ENCODE results near the gene FCGR3A. TPM values are rescaled to one million over a fixed set of nuclear protein-coding genes. Genes with fewer than 3 reads are reported as not detected.
A peak's percentile ranks its signal among the peaks of the same experiment; 100 is the strongest.
"Not testable (repeated sequence)": the region's sequence is repeated elsewhere in the genome, so short reads cannot be mapped to it uniquely, and the experiment has no call there.

The FCGR3A gene
- total RNA-seq, 2 experiments from 2014 or later, result not detected

GRCh38 chr1:161537068-161537669 is 12.4 kb downstream of the FCGR3A start:
- POLR2A ChIA-PET; H4K20me1 ChIP-seq (ENCODE audit: insufficient read depth, low read length); intact Hi-C loops (cut with micrococcal nuclease; ENCODE audit: unreplicated experiment); H3K4me2 ChIP-seq (ENCODE audit: low read length); H3K9me2 ChIP-seq (ENCODE audit: insufficient read depth, low read length); H3K36me3 ChIP-seq (ENCODE audit: insufficient read depth, low read length); H3K4me3 ChIP-seq (ENCODE audit: low read depth, low read length, poor library complexity, severe bottlenecking); BruUV-seq (replicated peaks); H3K79me2 ChIP-seq (ENCODE audit: insufficient read depth, low read depth, low read length); H3K27ac ChIP-seq (ENCODE audit: low read depth, low read length, poor library complexity, severe bottlenecking); DNase-seq (ENCODE audit: low spot score); H2AFZ ChIP-seq (ENCODE audit: low read length); H3K9me3 ChIP-seq (ENCODE audit: low read length); CTCF ChIA-PET (ENCODE audit: unreplicated experiment); H3K4me1 ChIP-seq (ENCODE audit: insufficient read depth, low read length, poor library complexity, severe bottlenecking): not testable (repeated sequence)

- H3K4me2 ChIP-seq (ENCODE audit: low read length); H3K9me3 ChIP-seq (ENCODE audit: low read length); H3K4me1 ChIP-seq (ENCODE audit: insufficient read depth, low read length, poor library complexity, severe bottlenecking); DNase-seq (ENCODE audit: low spot score); CTCF ChIA-PET (ENCODE audit: unreplicated experiment); H3K27ac ChIP-seq (ENCODE audit: low read depth, low read length, poor library complexity, severe bottlenecking); H3K4me3 ChIP-seq (ENCODE audit: low read depth, low read length, poor library complexity, severe bottlenecking); intact Hi-C loops (cut with micrococcal nuclease; ENCODE audit: unreplicated experiment); H3K9me2 ChIP-seq (ENCODE audit: insufficient read depth, low read length); H2AFZ ChIP-seq (ENCODE audit: low read length); BruUV-seq (replicated peaks); H3K79me2 ChIP-seq (ENCODE audit: insufficient read depth, low read depth, low read length); H3K36me3 ChIP-seq (ENCODE audit: insufficient read depth, low read length); H4K20me1 ChIP-seq (ENCODE audit: insufficient read depth, low read length): not testable (repeated sequence)
- POLR2A ChIA-PET, result interaction anchor here (0.7 to 1.8 kb wide), 3 partner anchors 206 to 352 kb away, joined by 3 to 7 read pairs (median 4); no protein-coding TSS in a partner anchor
Measured at GRCh38 chr1:161532644-161533567, 16.7 kb downstream of the FCGR3A start.

GRCh38 chr1:161531986-161532643 is 17.5 kb downstream of the FCGR3A start:
- no peaks in the 10 kb centered on the region for H4K20me1 ChIP-seq (ENCODE audit: insufficient read depth, low read length)
- ChIA-PET POLR2A (interaction anchor here (0.7 to 1.8 kb wide), 3 partner anchors 207 to 353 kb away, joined by 3 to 7 read pairs (median 4); no protein-coding TSS in a partner anchor), CTCF (ENCODE audit: unreplicated experiment) (no interaction called here)
- DNase-seq (ENCODE audit: low spot score), result no peak
- H3K36me3 ChIP-seq (ENCODE audit: insufficient read depth, low read length), result no peaks in the 10 kb centered on the region
- H3K9me3 ChIP-seq (ENCODE audit: low read length), result no peaks in the 10 kb centered on the region
- no peak overlapping the region for H3K4me3 ChIP-seq (ENCODE audit: low read depth, low read length, poor library complexity, severe bottlenecking)
- H3K9me2 ChIP-seq (ENCODE audit: insufficient read depth, low read length), result no peaks in the 10 kb centered on the region
- H3K4me1 ChIP-seq (ENCODE audit: insufficient read depth, low read length, poor library complexity, severe bottlenecking), result peaks cover 9% of the 10 kb centered on the region
- no TSS peak for BruUV-seq (replicated peaks)
- intact Hi-C loops (cut with micrococcal nuclease; ENCODE audit: unreplicated experiment), result no loop called here
- no peak for TF ChIP-seq CTCF (conservative IDR thresholded peaks at IDR 0.05; ENCODE audit: low read length)
- no peak for TF ChIP-seq EZH2phosphoT487 (IDR thresholded peaks at IDR 0.05; ENCODE audit: borderline replicate concordance, low read depth, low read length)
- no peaks in the 10 kb centered on the region for H3K79me2 ChIP-seq (ENCODE audit: insufficient read depth, low read depth, low read length)
- peak overlapping the region; percentile 76 for H3K4me2 ChIP-seq (ENCODE audit: low read length)
- H2AFZ ChIP-seq (ENCODE audit: low read length), result no peak overlapping the region
- H3K27ac ChIP-seq (ENCODE audit: low read depth, low read length, poor library complexity, severe bottlenecking), result no peak overlapping the region

- H3K79me2 ChIP-seq (ENCODE audit: insufficient read depth, low read depth, low read length); H3K9me3 ChIP-seq (ENCODE audit: low read length); H3K36me3 ChIP-seq (ENCODE audit: insufficient read depth, low read length); H3K4me1 ChIP-seq (ENCODE audit: insufficient read depth, low read length, poor library complexity, severe bottlenecking); H3K9me2 ChIP-seq (ENCODE audit: insufficient read depth, low read length); BruUV-seq (replicated peaks); CTCF ChIA-PET (ENCODE audit: unreplicated experiment); intact Hi-C loops (cut with micrococcal nuclease; ENCODE audit: unreplicated experiment); H4K20me1 ChIP-seq (ENCODE audit: insufficient read depth, low read length); H3K27ac ChIP-seq (ENCODE audit: low read depth, low read length, poor library complexity, severe bottlenecking): not testable (repeated sequence)
- H3K4me2 ChIP-seq (ENCODE audit: low read length), result peak overlapping the region; percentile 76
- POLR2A ChIA-PET, result interaction anchor here (0.6 to 1.8 kb wide), 2 partner anchors 9 to 208 kb away, joined by 3 to 7 read pairs; no protein-coding TSS in a partner anchor
- H2AFZ ChIP-seq (ENCODE audit: low read length), result peak overlapping the region; percentile 42; the same call in 1 of the 2 replicates
- peak; percentile 80 for DNase-seq (ENCODE audit: low spot score)
- peak overlapping the region; percentile 69 for H3K4me3 ChIP-seq (ENCODE audit: low read depth, low read length, poor library complexity, severe bottlenecking)
Measured at GRCh38 chr1:161530671-161531641, 18.7 kb downstream of the FCGR3A start.

GRCh38 chr1:161530158-161530557 is 19.5 kb downstream of the FCGR3A start:
- peak overlapping the region; percentile 69 for H3K4me3 ChIP-seq (ENCODE audit: low read depth, low read length, poor library complexity, severe bottlenecking)
- peak overlapping the region; percentile 76 for H3K4me2 ChIP-seq (ENCODE audit: low read length)
- CTCF ChIA-PET (ENCODE audit: unreplicated experiment); H3K79me2 ChIP-seq (ENCODE audit: insufficient read depth, low read depth, low read length); H3K9me2 ChIP-seq (ENCODE audit: insufficient read depth, low read length); H3K36me3 ChIP-seq (ENCODE audit: insufficient read depth, low read length); intact Hi-C loops (cut with micrococcal nuclease; ENCODE audit: unreplicated experiment); H2AFZ ChIP-seq (ENCODE audit: low read length); POLR2A ChIA-PET; H3K4me1 ChIP-seq (ENCODE audit: insufficient read depth, low read length, poor library complexity, severe bottlenecking); H3K27ac ChIP-seq (ENCODE audit: low read depth, low read length, poor library complexity, severe bottlenecking); H3K9me3 ChIP-seq (ENCODE audit: low read length); H4K20me1 ChIP-seq (ENCODE audit: insufficient read depth, low read length); BruUV-seq (replicated peaks): not testable (repeated sequence)
- DNase-seq (ENCODE audit: low spot score), result peak; percentile 50

All from OCI-LY7 (cell line).